Measurements from ENCODE around the gene CNTN2. TPM values are rescaled to one million over a fixed set of nuclear protein-coding genes. Genes with fewer than 3 reads are reported as not detected.
A peak's percentile ranks its signal among the peaks of the same experiment; 100 is the strongest.

CNTN2 gene
- total RNA-seq, 6 experiments from 2014 or later = not detected

DNA sequence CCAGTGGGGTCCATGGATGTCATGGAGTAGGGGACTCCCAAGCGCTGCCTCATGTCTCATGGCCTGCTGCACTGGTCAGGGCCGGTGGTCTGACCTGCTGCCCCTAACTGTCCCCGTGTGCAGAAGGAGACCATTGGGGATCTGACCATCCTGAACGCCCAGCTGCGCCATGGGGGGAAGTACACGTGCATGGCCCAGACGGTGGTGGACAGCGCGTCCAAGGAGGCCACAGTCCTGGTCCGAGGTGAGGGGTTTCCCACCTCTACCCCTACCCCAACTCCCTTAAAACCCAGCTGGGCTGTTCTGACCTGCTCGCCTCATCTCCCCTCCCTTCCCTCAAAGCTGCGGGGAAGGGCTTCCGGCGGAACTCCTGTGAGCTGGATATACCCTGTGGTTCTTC lies 22.7 kb downstream of the CNTN2 start:
- TF ChIP-seq, protein P1, sequence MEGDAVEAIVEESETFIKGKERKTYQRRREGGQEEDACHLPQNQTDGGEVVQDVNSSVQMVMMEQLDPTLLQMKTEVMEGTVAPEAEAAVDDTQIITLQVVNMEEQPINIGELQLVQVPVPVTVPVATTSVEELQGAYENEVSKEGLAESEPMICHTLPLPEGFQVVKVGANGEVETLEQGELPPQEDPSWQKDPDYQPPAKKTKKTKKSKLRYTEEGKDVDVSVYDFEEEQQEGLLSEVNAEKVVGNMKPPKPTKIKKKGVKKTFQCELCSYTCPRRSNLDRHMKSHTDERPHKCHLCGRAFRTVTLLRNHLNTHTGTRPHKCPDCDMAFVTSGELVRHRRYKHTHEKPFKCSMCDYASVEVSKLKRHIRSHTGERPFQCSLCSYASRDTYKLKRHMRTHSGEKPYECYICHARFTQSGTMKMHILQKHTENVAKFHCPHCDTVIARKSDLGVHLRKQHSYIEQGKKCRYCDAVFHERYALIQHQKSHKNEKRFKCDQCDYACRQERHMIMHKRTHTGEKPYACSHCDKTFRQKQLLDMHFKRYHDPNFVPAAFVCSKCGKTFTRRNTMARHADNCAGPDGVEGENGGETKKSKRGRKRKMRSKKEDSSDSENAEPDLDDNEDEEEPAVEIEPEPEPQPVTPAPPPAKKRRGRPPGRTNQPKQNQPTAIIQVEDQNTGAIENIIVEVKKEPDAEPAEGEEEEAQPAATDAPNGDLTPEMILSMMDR (IDR thresholded peaks at IDR 0.05) = no peak
- Mint-ChIP-seq H3K4me1 (ENCODE audit: low read depth) (no peaks in the 10 kb centered on the region), H3K27ac (no peak overlapping the region)

GRCh38 chr1:205066141-205066818 lies 23.3 kb downstream of the CNTN2 start:
- DNase-seq = no peak
- TF ChIP-seq, protein P1 (IDR thresholded peaks at IDR 0.05) = 0 out of 2 replicates have a peak, but pooled peaks have one; percentile 9
- Mint-ChIP-seq H3K36me3 (ENCODE audit: low read depth) (no peaks in the 10 kb centered on the region), H3K27ac (no peak overlapping the region), H3K4me3 (no peak overlapping the region), H3K4me1 (ENCODE audit: low read depth) (no peaks in the 10 kb centered on the region), H3K9me3 (no peaks in the 10 kb centered on the region), H3K27me3 (ENCODE audit: insufficient read depth) (peaks cover 34% of the 10 kb centered on the region)

More for the DNA sequence above, 22.7 kb downstream of the CNTN2 start:
- H3K27me3 Mint-ChIP-seq (ENCODE audit: insufficient read depth) = peaks cover 31% of the 10 kb centered on the region
- H3K9me3 Mint-ChIP-seq = no peaks in the 10 kb centered on the region
- no peaks in the 10 kb centered on the region for H3K36me3 Mint-ChIP-seq (ENCODE audit: low read depth)
- no peak for DNase-seq
- no peak overlapping the region for H3K4me3 Mint-ChIP-seq

GRCh38 chr1:205067031-205067430 lies 24.0 kb downstream of the CNTN2 start:
- Mint-ChIP-seq H3K27ac (no peak overlapping the region), H3K4me3 (no peak overlapping the region), H3K9me3 (no peaks in the 10 kb centered on the region), H3K4me1 (ENCODE audit: low read depth) (no peaks in the 10 kb centered on the region), H3K27me3 (ENCODE audit: insufficient read depth) (peaks cover 37% of the 10 kb centered on the region), H3K36me3 (ENCODE audit: low read depth) (no peaks in the 10 kb centered on the region)
- DNase-seq = no peak
- TF ChIP-seq, protein P1 (IDR thresholded peaks at IDR 0.05) = no peak

- H3K27me3 Mint-ChIP-seq (ENCODE audit: insufficient read depth) = peaks cover 34% of the 10 kb centered on the region
- H3K4me1 Mint-ChIP-seq (ENCODE audit: low read depth) = no peaks in the 10 kb centered on the region
- no peak overlapping the region for H3K27ac Mint-ChIP-seq
- TF ChIP-seq, protein P1 (IDR thresholded peaks at IDR 0.05) = no peak
- no peaks in the 10 kb centered on the region for H3K9me3 Mint-ChIP-seq
- DNase-seq = no peak
- H3K36me3 Mint-ChIP-seq (ENCODE audit: low read depth) = no peaks in the 10 kb centered on the region
- no peak overlapping the region for H3K4me3 Mint-ChIP-seq
Measured at GRCh38 chr1:205068001-205068400, 25.0 kb downstream of the CNTN2 start.

- TF ChIP-seq, protein P1 (IDR thresholded peaks at IDR 0.05) = no peak
- Mint-ChIP-seq H3K27ac (no peak overlapping the region), H3K4me1 (ENCODE audit: low read depth) (no peaks in the 10 kb centered on the region), H3K9me3 (no peaks in the 10 kb centered on the region), H3K27me3 (ENCODE audit: insufficient read depth) (peaks cover 33% of the 10 kb centered on the region), H3K4me3 (no peak overlapping the region), H3K36me3 (ENCODE audit: low read depth) (no peaks in the 10 kb centered on the region)
- DNase-seq = no peak
Measured at GRCh38 chr1:205068457-205069040, 25.5 kb downstream of the CNTN2 start.

Measured in HFFc6 (cell line).